Upper lobe of left lung (tissue), 4 donors: ENCODE measurements around the gene ELP4.

Experiments
- CTCF ChIP-seq, 6 experiments: fragments of 450-650 bp in 4 of 6; fragments of 200-600 bp in 2 of 6; sonication (generic) in 2 of 6; IDR thresholded peaks; one replicate each; pipeline ENCODE4 v1.5.1; 2016 to 2019; ENCODE audit warnings: antibody characterized with exemption in 6 of 6
- POLR2A ChIP-seq, 4 donors: fragments of 450-650 bp; IDR thresholded peaks; one replicate each; pipeline ENCODE4 v1.5.1; 2016 to 2017; ENCODE audit warnings: antibody characterized with exemption in 4 of 4, mild to moderate bottlenecking in 2 of 4

- no peak for TF ChIP-seq CTCF (IDR thresholded peaks at IDR 0.05)
- TF ChIP-seq POLR2A (IDR thresholded peaks at IDR 0.05), result no peak
Observed at GRCh38 chr11:31620434-31620833, 110.9 kb downstream of the ELP4 start.
